Colonic mucosa (tissue), 4 donors: ENCODE data around the gene PLXNA4. TPM values are rescaled to one million over a fixed set of nuclear protein-coding genes. Genes with fewer than 3 reads are reported as not detected.

Experiments used
- DNase-seq: peaks from one replicate; pipeline ENCODE4 v3.0.0-alpha.2; 2020
- H3K27ac ChIP-seq: fragments of 200-600 bp; one replicate; pipeline ENCODE4 v1.8.0; 2021
- H3K27me3 ChIP-seq: fragments of 200-600 bp; one replicate; pipeline ENCODE4 v1.8.0; 2021
- H3K36me3 ChIP-seq: fragments of 200-600 bp; one replicate; pipeline ENCODE4 v1.8.0; 2021
- H3K4me1 ChIP-seq: fragments of 200-600 bp; one replicate; pipeline ENCODE4 v1.8.0; 2021; ENCODE audit warnings: mild to moderate bottlenecking
- H3K4me3 ChIP-seq: fragments of 200-600 bp; one replicate; pipeline ENCODE4 v1.8.0; 2021
- H3K9ac ChIP-seq, 2 donors: one replicate each; pipeline ENCODE4 v1.7.0; 2013; ENCODE audit warnings: control low read depth in 2 of 2, low read depth in 2 of 2, low read length in 2 of 2
- H3K9me3 ChIP-seq: fragments of 200-600 bp; one replicate; pipeline ENCODE4 v1.8.0; 2021
- CTCF ChIP-seq: fragments of 200-600 bp; IDR thresholded peaks from one replicate; pipeline ENCODE4 v1.8.0; 2022; ENCODE audit warnings: antibody characterized with exemption, mild to moderate bottlenecking
- intact Hi-C: fragments of 100-400 bp; cut with DNase I; formaldehyde crosslinking; loops from one replicate; pipeline ENCODE4 v1.14.1; 2022
- total RNA-seq, 2 donors: library from RNA; stranded (reverse); fragmentation: NEBNext Ultra II Directional in 1 of 2; extraction: Animal tissue kit (Norgen Biotek cat#: 25700) in 1 of 2; gene quantifications; one replicate each; pipeline ENCODE4 v1.2.1, GENCODE V29; 2021
- donor health status: healthy.
- donor health status: DM: no; HTN: no; CAD: no.
- donor health status: DM: no; HTN: no; CAD: no.

The PLXNA4 gene
- total RNA-seq, 2 donors from 2014 or later, result 0.15 to 0.77 TPM

DNA sequence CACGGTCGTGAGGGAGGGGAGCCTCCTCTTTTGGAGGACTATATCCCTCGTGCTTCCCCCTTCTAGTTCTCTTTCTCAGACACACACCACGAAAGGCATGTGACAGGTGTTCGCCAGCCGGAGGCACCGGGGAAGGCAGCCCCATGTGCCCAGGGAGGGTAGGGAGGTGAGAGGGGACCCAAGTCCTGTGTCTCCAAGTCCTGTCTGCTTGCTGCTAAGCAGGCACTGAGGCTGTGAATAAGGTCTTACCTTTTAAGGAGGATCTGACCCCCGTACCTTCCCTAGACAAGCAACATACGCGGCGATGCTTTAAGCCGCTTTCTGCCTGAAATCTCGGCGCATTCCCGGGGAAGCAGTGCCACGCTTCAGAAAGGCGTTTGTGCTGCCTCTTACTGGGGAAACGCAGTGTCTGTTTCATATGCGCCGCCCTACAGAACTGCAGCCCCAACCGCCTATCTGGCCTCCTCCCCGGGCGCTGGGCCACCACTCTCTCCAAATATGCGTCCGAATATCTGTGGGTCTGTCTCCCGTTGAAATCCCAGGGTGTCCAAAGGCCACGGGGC is 770 bp downstream of the PLXNA4 start:
- H3K27ac ChIP-seq, result no peak overlapping the region
- peaks cover 41% of the 10 kb centered on the region for H3K27me3 ChIP-seq
- no peaks in the 10 kb centered on the region for H3K9me3 ChIP-seq
- H3K4me1 ChIP-seq, result no peaks in the 10 kb centered on the region
- peak overlapping the region; percentile 34 for H3K4me3 ChIP-seq
- H3K9ac ChIP-seq, result peak overlapping the region in 1 of 2 donors; percentile 24
- no peaks in the 10 kb centered on the region for H3K36me3 ChIP-seq
- TF ChIP-seq CTCF, result no peak
- peak; percentile 30 for DNase-seq
- intact Hi-C loops, result loop anchor here (5.0 kb wide), 1 partner anchor 178 kb away; no protein-coding TSS in a partner anchor

DNA sequence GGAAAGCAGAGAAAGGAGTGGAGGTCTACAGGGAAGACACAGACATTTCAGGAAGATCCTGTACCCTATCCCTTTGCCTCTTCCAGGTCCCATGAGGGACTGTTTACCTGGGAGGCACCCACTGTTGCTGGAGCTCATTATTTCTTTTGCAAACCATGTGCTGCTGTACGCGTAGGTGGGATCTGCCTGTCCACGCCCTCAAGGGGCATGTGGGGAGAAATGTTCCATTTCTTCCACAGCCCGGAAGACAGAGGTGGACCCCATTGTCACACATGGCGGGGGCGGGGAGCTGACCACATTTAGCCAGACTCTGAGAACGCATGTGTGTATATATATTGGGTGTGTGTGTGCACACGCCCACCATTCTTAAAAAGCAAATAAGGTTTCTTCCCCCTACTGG is 2.0 kb downstream of the PLXNA4 start:
- intact Hi-C loops, result no loop called here
- DNase-seq, result no peak
- no peaks in the 10 kb centered on the region for H3K4me1 ChIP-seq
- H3K36me3 ChIP-seq, result no peaks in the 10 kb centered on the region
- TF ChIP-seq CTCF, result no peak
- H3K9me3 ChIP-seq, result no peaks in the 10 kb centered on the region
- peaks cover 41% of the 10 kb centered on the region for H3K27me3 ChIP-seq
- no peak overlapping the region for H3K9ac ChIP-seq
- H3K27ac ChIP-seq, result no peak overlapping the region
- no peak overlapping the region for H3K4me3 ChIP-seq

GRCh38 chr7:132573251-132573955 is 2.9 kb downstream of the PLXNA4 start:
- TF ChIP-seq CTCF, result no peak
- Histone ChIP-seq H3K4me3 (no peak overlapping the region), H3K9ac (no peak overlapping the region), H3K27ac (no peak overlapping the region), H3K36me3 (no peaks in the 10 kb centered on the region), H3K9me3 (no peaks in the 10 kb centered on the region), H3K27me3 (peaks cover 41% of the 10 kb centered on the region), H3K4me1 (no peaks in the 10 kb centered on the region)
- intact Hi-C loops, result no loop called here
- DNase-seq, result no peak

- DNase-seq, result no peak
- no peak for TF ChIP-seq CTCF
- intact Hi-C loops, result no loop called here
- no peak overlapping the region for H3K9ac ChIP-seq
- H3K4me1 ChIP-seq, result no peaks in the 10 kb centered on the region
- H3K27ac ChIP-seq, result no peak overlapping the region
- peaks cover 34% of the 10 kb centered on the region for H3K27me3 ChIP-seq
- no peaks in the 10 kb centered on the region for H3K36me3 ChIP-seq
- no peaks in the 10 kb centered on the region for H3K9me3 ChIP-seq
- no peak overlapping the region for H3K4me3 ChIP-seq
These were observed 3.7 kb downstream of the PLXNA4 start for GRCh38 chr7:132572526-132572925.

DNA sequence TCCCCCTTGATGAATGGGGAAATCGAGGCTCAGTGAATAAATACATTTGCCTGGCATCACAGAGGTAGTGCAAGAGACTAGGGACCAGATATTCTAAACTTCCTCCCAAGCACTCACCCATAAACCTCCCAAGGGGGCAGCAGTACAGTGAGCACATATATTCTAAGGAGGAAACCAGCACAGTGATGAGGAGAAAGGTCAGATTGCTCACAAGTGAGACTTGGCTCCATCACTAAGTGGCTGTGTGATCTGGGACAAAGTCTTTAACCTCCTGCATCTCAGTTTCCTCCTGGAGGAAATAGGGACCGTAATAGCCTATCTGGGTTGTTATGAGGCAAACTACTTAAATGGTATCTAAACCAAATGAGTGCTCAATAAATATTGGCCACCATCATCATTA is 4.3 kb downstream of the PLXNA4 start:
- TF ChIP-seq CTCF, result no peak
- Histone ChIP-seq H3K4me1 (no peaks in the 10 kb centered on the region), H3K27ac (no peak overlapping the region), H3K9ac (no peak overlapping the region), H3K9me3 (no peaks in the 10 kb centered on the region), H3K4me3 (no peak overlapping the region), H3K27me3 (peaks cover 31% of the 10 kb centered on the region), H3K36me3 (no peaks in the 10 kb centered on the region)
- no peak for DNase-seq
- intact Hi-C loops, result no loop called here
